Upper lobe of right lung (tissue), 1 donor: ENCODE results near the gene PKP4. TPM values are rescaled to one million over a fixed set of nuclear protein-coding genes. Genes with fewer than 3 reads are reported as not detected.
A peak's percentile ranks its signal among the peaks of the same experiment; 100 is the strongest.

Experiments
- ATAC-seq: fragments of 200-7000 bp; cut with Tn5 transposase; one replicate; pipeline ENCODE4 v1.9.1; 2020; ENCODE audit warnings: mild to moderate bottlenecking, moderate library complexity
- DNase-seq: peaks from one replicate; pipeline ENCODE4 v3.0.0-alpha.2; 2020
- H3K27ac ChIP-seq: fragments of 200-600 bp; one replicate; pipeline ENCODE4 v1.8.0; 2022
- H3K27me3 ChIP-seq: fragments of 200-600 bp; one replicate; pipeline ENCODE4 v1.8.0; 2022; ENCODE audit warnings: mild to moderate bottlenecking
- H3K36me3 ChIP-seq: fragments of 200-600 bp; one replicate; pipeline ENCODE4 v1.8.0; 2022
- H3K4me1 ChIP-seq: fragments of 200-600 bp; one replicate; pipeline ENCODE4 v1.8.0; 2022
- H3K4me3 ChIP-seq: fragments of 200-600 bp; one replicate; pipeline ENCODE4 v1.8.0; 2022; ENCODE audit warnings: mild to moderate bottlenecking
- H3K9me3 ChIP-seq: fragments of 200-600 bp; one replicate; pipeline ENCODE4 v1.8.0; 2022
- CTCF ChIP-seq: fragments of 200-600 bp; IDR thresholded peaks from one replicate; pipeline ENCODE4 v1.8.0; 2022; ENCODE audit warnings: antibody characterized with exemption
- intact Hi-C: fragments of 100-400 bp; cut with DNase I; formaldehyde crosslinking; loops from one replicate; pipeline ENCODE4 v1.11.0; 2022
- total RNA-seq: library from RNA; stranded (reverse); fragmentation: NEBNext Ultra II Directional; extraction: Animal tissue kit (Norgen Biotek cat#: 25700); gene quantifications from one replicate; pipeline ENCODE4 v1.2.1, GENCODE V29; 2021
- donor health status: DM: no; HTN: yes; CAD: no; lungs with severe emphysema.

Gene PKP4
- total RNA-seq, 1 donor from 2014 or later = 74.7 TPM

GRCh38 chr2:158649846-158650245 lies 193.1 kb downstream of the PKP4 start:
- Histone ChIP-seq H3K27me3 (no peaks in the 10 kb centered on the region), H3K4me1 (no peaks in the 10 kb centered on the region), H3K4me3 (no peak overlapping the region), H3K27ac (no peak overlapping the region), H3K9me3 (no peaks in the 10 kb centered on the region), H3K36me3 (no peaks in the 10 kb centered on the region)
- TF ChIP-seq CTCF = no peak
- ATAC-seq = no peak
- intact Hi-C loops = no loop called here
- DNase-seq = no peak

GRCh38 chr2:158650646-158651357 lies 194.1 kb downstream of the PKP4 start:
- Histone ChIP-seq H3K4me1 (no peaks in the 10 kb centered on the region), H3K27me3 (no peaks in the 10 kb centered on the region), H3K36me3 (no peaks in the 10 kb centered on the region), H3K27ac (no peak overlapping the region), H3K4me3 (no peak overlapping the region), H3K9me3 (no peaks in the 10 kb centered on the region)
- ATAC-seq (peak; percentile 43), DNase-seq (no peak)
- intact Hi-C loops = no loop called here
- no peak for TF ChIP-seq CTCF

GRCh38 chr2:158651358-158652057 lies 194.8 kb downstream of the PKP4 start:
- H3K4me3 ChIP-seq = no peak overlapping the region
- no peaks in the 10 kb centered on the region for H3K36me3 ChIP-seq
- ATAC-seq (no peak), DNase-seq (no peak)
- no peaks in the 10 kb centered on the region for H3K9me3 ChIP-seq
- H3K27me3 ChIP-seq = no peaks in the 10 kb centered on the region
- no peak overlapping the region for H3K27ac ChIP-seq
- H3K4me1 ChIP-seq = no peaks in the 10 kb centered on the region
- intact Hi-C loops = no loop called here
- TF ChIP-seq CTCF = no peak

GRCh38 chr2:158655628-158656027 lies 198.9 kb downstream of the PKP4 start:
- Histone ChIP-seq H3K4me1 (no peaks in the 10 kb centered on the region), H3K36me3 (no peaks in the 10 kb centered on the region), H3K9me3 (no peaks in the 10 kb centered on the region), H3K27ac (no peak overlapping the region), H3K4me3 (no peak overlapping the region), H3K27me3 (no peaks in the 10 kb centered on the region)
- DNase-seq (no peak), ATAC-seq (no peak)
- intact Hi-C loops = no loop called here
- no peak for TF ChIP-seq CTCF

- TF ChIP-seq CTCF = no peak
- Histone ChIP-seq H3K27ac (no peak overlapping the region), H3K4me1 (no peaks in the 10 kb centered on the region), H3K36me3 (peaks cover 2% of the 10 kb centered on the region), H3K27me3 (no peaks in the 10 kb centered on the region), H3K9me3 (no peaks in the 10 kb centered on the region), H3K4me3 (no peak overlapping the region)
- intact Hi-C loops = no loop called here
- ATAC-seq (no peak), DNase-seq (no peak)
These were observed 199.9 kb downstream of the PKP4 start for GRCh38 chr2:158656492-158657229.
